CD14-positive monocyte (primary cell): ENCODE data around the gene IL1A. TPM values are rescaled to one million over a fixed set of nuclear protein-coding genes. Genes with fewer than 3 reads are reported as not detected.

Source experiments
- DNase-seq, 3 donors: peaks; one replicate each; pipeline ENCODE4 v3.0.0-alpha.2; 2011 to 2022
- H2AFZ ChIP-seq: 2 replicates; pipeline ENCODE4 v1.6.0; 2012; ENCODE audit warnings: mild to moderate bottlenecking, low read depth, low read length, inconsistent platforms; ENCODE audit not compliant: insufficient read depth, poor library complexity, severe bottlenecking
- H3K27ac ChIP-seq, 2 donors: 1 replicate in 1 of 2; 2 replicates in 1 of 2; pipeline ENCODE4 v1.5.1; 2012 to 2013; ENCODE audit warnings: low read length in 2 of 2, control low read depth in 1 of 2, inconsistent platforms in 1 of 2, low read depth in 1 of 2, mild to moderate bottlenecking in 1 of 2
- H3K27me3 ChIP-seq, 2 donors: one replicate each; pipeline versions ENCODE4 v1.6.0 to v1.6.1; 2011 to 2013; ENCODE audit warnings: low read length in 2 of 2; ENCODE audit not compliant: control insufficient read depth in 2 of 2, insufficient read depth in 2 of 2
- H3K36me3 ChIP-seq, 2 donors: replicated peaks in 1 of 2; 1 replicate in 1 of 2; 2 replicates in 1 of 2; pipeline versions ENCODE4 v1.5.1 to v1.6.1; 2012 to 2013; ENCODE audit warnings: low read length in 2 of 2, control low read depth in 1 of 2, inconsistent platforms in 1 of 2, mild to moderate bottlenecking in 1 of 2; ENCODE audit not compliant: insufficient read depth in 2 of 2, control insufficient read depth in 1 of 2
- H3K4me1 ChIP-seq, 2 donors: 1 replicate in 1 of 2; 2 replicates in 1 of 2; pipeline versions ENCODE4 v1.5.1 to v1.6.1; 2012 to 2013; ENCODE audit warnings: low read length in 2 of 2, control low read depth in 1 of 2, inconsistent platforms in 1 of 2, mild to moderate bottlenecking in 1 of 2, moderate library complexity in 1 of 2; ENCODE audit not compliant: insufficient read depth in 2 of 2, control insufficient read depth in 1 of 2
- H3K4me2 ChIP-seq: replicated peaks from 2 replicates; pipeline ENCODE3; 2012; ENCODE audit warnings: low read length, moderate library complexity, mild to moderate bottlenecking; ENCODE audit not compliant: poor library complexity, severe bottlenecking; ENCODE audit errors: extremely low read depth
- H3K4me3 ChIP-seq, 3 experiments: fragments of 200-600 bp in 1 of 3; sonication (generic) in 1 of 3; replicated peaks in 1 of 3; 1 replicate in 2 of 3; 2 replicates in 1 of 3; pipeline ENCODE4 v1.5.1; 2011 to 2013; ENCODE audit warnings: low read length in 3 of 3, mild to moderate bottlenecking in 3 of 3, control low read depth in 2 of 3, low read depth in 2 of 3, inconsistent platforms in 1 of 3, moderate library complexity in 1 of 3
- H3K79me2 ChIP-seq: 2 replicates; pipeline ENCODE4 v1.6.0; 2012; ENCODE audit warnings: mild to moderate bottlenecking, control low read depth, inconsistent platforms, low read length, moderate library complexity; ENCODE audit not compliant: insufficient read depth
- H3K9ac ChIP-seq: 2 replicates; pipeline ENCODE4 v1.6.0; 2017; ENCODE audit warnings: low read length, mild to moderate bottlenecking; ENCODE audit not compliant: insufficient read depth, poor library complexity, severe bottlenecking
- H3K9me3 ChIP-seq, 2 donors: replicated peaks in 1 of 2; 1 replicate in 1 of 2; 2 replicates in 1 of 2; pipeline versions ENCODE4 v1.5.1 to v1.6.1; 2012 to 2013; ENCODE audit warnings: low read length in 2 of 2, control low read depth in 1 of 2; ENCODE audit not compliant: control insufficient read depth in 1 of 2, insufficient read depth in 1 of 2
- H4K20me1 ChIP-seq: 2 replicates; pipeline ENCODE4 v1.6.0; 2012; ENCODE audit warnings: mild to moderate bottlenecking, low read length, control low read depth, moderate library complexity; ENCODE audit not compliant: insufficient read depth
- H3K27ac Mint-ChIP-seq, 7 donors: one replicate each; pipeline ENCODE4 v1.8.0; 2020; ENCODE audit warnings: mild to moderate bottlenecking in 7 of 7, mixed read lengths in 7 of 7, moderate library complexity in 6 of 7, inconsistent platforms in 2 of 7
- H3K27me3 Mint-ChIP-seq, 3 donors: one replicate each; pipeline ENCODE4 v1.8.0; 2021 to 2022; ENCODE audit warnings: low read depth in 3 of 3, mild to moderate bottlenecking in 3 of 3, mixed read lengths in 3 of 3, moderate library complexity in 3 of 3, inconsistent platforms in 1 of 3
- H3K36me3 Mint-ChIP-seq, 2 donors: one replicate each; pipeline ENCODE4 v1.8.0; 2020; ENCODE audit warnings: mixed read lengths in 2 of 2, inconsistent platforms in 1 of 2, mild to moderate bottlenecking in 1 of 2
- H3K4me1 Mint-ChIP-seq: one replicate; pipeline ENCODE4 v1.8.0; 2020; ENCODE audit warnings: mild to moderate bottlenecking, mixed read lengths
- H3K4me3 Mint-ChIP-seq, 2 donors: one replicate each; pipeline ENCODE4 v1.8.0; 2020; ENCODE audit warnings: mild to moderate bottlenecking in 2 of 2, mixed read lengths in 2 of 2, moderate library complexity in 1 of 2
- H3K9me3 Mint-ChIP-seq, 7 donors: one replicate each; pipeline ENCODE4 v1.8.0; 2020 to 2022; ENCODE audit warnings: mixed read lengths in 7 of 7, mild to moderate bottlenecking in 6 of 7, moderate library complexity in 6 of 7, inconsistent platforms in 2 of 7
- CTCF ChIP-seq: fragments of 200-600 bp; IDR thresholded peaks from one replicate; pipeline ENCODE4 v1.8.0; 2022; ENCODE audit warnings: antibody characterized with exemption, mild to moderate bottlenecking
- WGBS: methylation state at CpG from one replicate; pipeline ENCODE4 v1.1.5; 2013; ENCODE audit warnings: missing lambda C conversion rate; ENCODE audit not compliant: insufficient coverage; 5-methylcytosine and 5-hydroxymethylcytosine counted together
- intact Hi-C, 2 donors: fragments of 100-400 bp; cut with micrococcal nuclease; formaldehyde crosslinking; loops; one replicate each; pipeline versions ENCODE4 v1.15.0 to v1.15.1; 2023
- polyA plus RNA-seq, 3 donors: library from polyadenylated mRNA; depleted of rRNA in 1 of 3; unstranded in 2 of 3; stranded (reverse) in 1 of 3; fragments of 300-500 nt in 2 of 3; fragments of >200 nt in 1 of 3; fragmentation: Illumina TruSeq in 2 of 3; gene quantifications; 1 replicate in 2 of 3; 2 replicates in 1 of 3; pipeline ENCODE4 v1.2.3, GENCODE V29; 2012 to 2021

Gene IL1A
- polyA plus RNA-seq, 3 donors = 0.26 to 0.83 TPM; not detected in 1

GRCh38 chr2:112727276-112728028, 56.8 kb downstream of the IL1A start:
- Histone ChIP-seq H3K9ac (no peak overlapping the region), H3K4me1 (peaks cover 62 to 67% of the 10 kb centered on the region in 2 donors), H4K20me1 (no peaks in the 10 kb centered on the region), H3K4me2 (no peak overlapping the region), H3K79me2 (no peaks in the 10 kb centered on the region), H3K27ac (no peak overlapping the region), H3K36me3 (no peaks in the 10 kb centered on the region), H3K9me3 (no peaks in the 10 kb centered on the region), H2AFZ (no peak overlapping the region), H3K27me3 (no peaks in the 10 kb centered on the region), H3K4me3 (no peak overlapping the region)
- TF ChIP-seq CTCF = no peak
- Mint-ChIP-seq H3K36me3 (peaks cover 0 to 2% of the 10 kb centered on the region in 2 donors), H3K27me3 (peaks cover 0 to 2% (median 0%) of the 10 kb centered on the region in 3 donors), H3K27ac (peak overlapping the region in 3 of 7 donors; percentile 33 to 80 (median 58)), H3K4me3 (no peak overlapping the region), H3K9me3 (peaks cover 0 to 2% (median 0%) of the 10 kb centered on the region in 7 donors), H3K4me1 (peaks cover 58% of the 10 kb centered on the region)
- 96% methylated on average over 18 of the region's 19 CpGs for WGBS
- intact Hi-C loops = loop anchor here (2.0 to 10.0 kb wide), 3 partner anchors 35 to 127 kb away; no protein-coding TSS in a partner anchor
- no peak for DNase-seq

GRCh38 chr2:112726487-112727190, 57.7 kb downstream of the IL1A start:
- H3K9me3 Mint-ChIP-seq = peaks cover 0 to 2% (median 0%) of the 10 kb centered on the region in 7 donors
- Histone ChIP-seq H3K9ac (no peak overlapping the region), H3K4me3 (no peak overlapping the region), H3K79me2 (no peaks in the 10 kb centered on the region), H3K36me3 (no peaks in the 10 kb centered on the region), H2AFZ (no peak overlapping the region), H3K4me2 (no peak overlapping the region), H3K9me3 (no peaks in the 10 kb centered on the region), H3K4me1 (peaks cover 63 to 69% of the 10 kb centered on the region in 2 donors), H3K27me3 (no peaks in the 10 kb centered on the region), H4K20me1 (no peaks in the 10 kb centered on the region), H3K27ac (peak overlapping the region in 1 of 2 donors; percentile 54)
- H3K4me3 Mint-ChIP-seq = no peak overlapping the region
- WGBS = 19% methylated on average over 15 of the region's 19 CpGs
- peak overlapping the region in 4 of 7 donors; percentile 78 to 85 (median 80) for H3K27ac Mint-ChIP-seq
- H3K27me3 Mint-ChIP-seq = peaks cover 0 to 2% (median 0%) of the 10 kb centered on the region in 3 donors
- H3K4me1 Mint-ChIP-seq = peaks cover 58% of the 10 kb centered on the region
- H3K36me3 Mint-ChIP-seq = peaks cover 0 to 1% of the 10 kb centered on the region in 2 donors
- intact Hi-C loops = loop anchor here (1.0 to 10.0 kb wide), 4 partner anchors 34 to 126 kb away; no protein-coding TSS in a partner anchor
- DNase-seq = peak; percentile 94 to 96 (median 95)
- TF ChIP-seq CTCF = peak; percentile 97
